ENCODE results near the gene CD82.

CD82 gene

GRCh38 chr11:44578279-44578678, 12.8 kb downstream of the CD82 start:
- DNase-seq = no peak

- DNase-seq = no peak
Measured at GRCh38 chr11:44579302-44579761, 13.9 kb downstream of the CD82 start.

GRCh38 chr11:44580701-44581100, 15.2 kb downstream of the CD82 start:
- DNase-seq = no peak

GRCh38 chr11:44581246-44581645, 15.8 kb downstream of the CD82 start:
- DNase-seq = no peak

- DNase-seq = no peak
Measured at GRCh38 chr11:44582641-44583352, 17.3 kb downstream of the CD82 start.

- no peak for DNase-seq
Measured at GRCh38 chr11:44583353-44583669, 17.8 kb downstream of the CD82 start.

- DNase-seq = no peak
Measured at GRCh38 chr11:44585421-44585820, 20.0 kb downstream of the CD82 start.

GRCh38 chr11:44589301-44589700, 23.8 kb downstream of the CD82 start:
- DNase-seq = no peak

- DNase-seq = no peak
Measured at GRCh38 chr11:44590769-44591168, 25.3 kb downstream of the CD82 start.

- DNase-seq = no peak
Measured at GRCh38 chr11:44591557-44591956, 26.1 kb downstream of the CD82 start.

GRCh38 chr11:44592125-44592940, 26.9 kb downstream of the CD82 start:
- DNase-seq = no peak

GRCh38 chr11:44593251-44593650, 27.8 kb downstream of the CD82 start:
- no peak for DNase-seq

GRCh38 chr11:44595006-44595405, 29.5 kb downstream of the CD82 start:
- no peak for DNase-seq

- DNase-seq = no peak
Measured at GRCh38 chr11:44595964-44596381, 30.5 kb downstream of the CD82 start.

- no peak for DNase-seq
Measured at GRCh38 chr11:44596525-44597276, 31.2 kb downstream of the CD82 start.

GRCh38 chr11:44597358-44598012, 32.0 kb downstream of the CD82 start:
- DNase-seq = no peak

- no peak for DNase-seq
Measured at GRCh38 chr11:44598831-44599230, 33.4 kb downstream of the CD82 start.

- no peak for DNase-seq
Measured at GRCh38 chr11:44600261-44600660, 34.8 kb downstream of the CD82 start.

GRCh38 chr11:44600839-44601383, 35.4 kb downstream of the CD82 start:
- DNase-seq = no peak

GRCh38 chr11:44601471-44602370, 36.3 kb downstream of the CD82 start:
- DNase-seq = no peak

GRCh38 chr11:44602891-44603310, 37.4 kb downstream of the CD82 start:
- no peak for DNase-seq

GRCh38 chr11:44604171-44604581, 38.7 kb downstream of the CD82 start:
- DNase-seq = no peak

All from NCI-H2227 treated with DMSO at 0.1 percent for 48 hours (cell line).